K562 treated with DMSO at 1 percent for 24 hours (cell line): ENCODE measurements around the gene MT1G. TPM values are rescaled to one million over a fixed set of nuclear protein-coding genes. Genes with fewer than 3 reads are reported as not detected.

Experiments used
- total RNA-seq: library from RNA; unstranded; fragments of 300-600 nt; gene quantifications from 2 replicates; pipeline ENCODE4 v1.2.3, GENCODE V29; 2022; ENCODE audit warnings: low read depth; ENCODE audit not compliant: insufficient read depth

Gene MT1G
- total RNA-seq: 2.8 TPM in 1 of 2 replicates, not detected in the other

DNA sequence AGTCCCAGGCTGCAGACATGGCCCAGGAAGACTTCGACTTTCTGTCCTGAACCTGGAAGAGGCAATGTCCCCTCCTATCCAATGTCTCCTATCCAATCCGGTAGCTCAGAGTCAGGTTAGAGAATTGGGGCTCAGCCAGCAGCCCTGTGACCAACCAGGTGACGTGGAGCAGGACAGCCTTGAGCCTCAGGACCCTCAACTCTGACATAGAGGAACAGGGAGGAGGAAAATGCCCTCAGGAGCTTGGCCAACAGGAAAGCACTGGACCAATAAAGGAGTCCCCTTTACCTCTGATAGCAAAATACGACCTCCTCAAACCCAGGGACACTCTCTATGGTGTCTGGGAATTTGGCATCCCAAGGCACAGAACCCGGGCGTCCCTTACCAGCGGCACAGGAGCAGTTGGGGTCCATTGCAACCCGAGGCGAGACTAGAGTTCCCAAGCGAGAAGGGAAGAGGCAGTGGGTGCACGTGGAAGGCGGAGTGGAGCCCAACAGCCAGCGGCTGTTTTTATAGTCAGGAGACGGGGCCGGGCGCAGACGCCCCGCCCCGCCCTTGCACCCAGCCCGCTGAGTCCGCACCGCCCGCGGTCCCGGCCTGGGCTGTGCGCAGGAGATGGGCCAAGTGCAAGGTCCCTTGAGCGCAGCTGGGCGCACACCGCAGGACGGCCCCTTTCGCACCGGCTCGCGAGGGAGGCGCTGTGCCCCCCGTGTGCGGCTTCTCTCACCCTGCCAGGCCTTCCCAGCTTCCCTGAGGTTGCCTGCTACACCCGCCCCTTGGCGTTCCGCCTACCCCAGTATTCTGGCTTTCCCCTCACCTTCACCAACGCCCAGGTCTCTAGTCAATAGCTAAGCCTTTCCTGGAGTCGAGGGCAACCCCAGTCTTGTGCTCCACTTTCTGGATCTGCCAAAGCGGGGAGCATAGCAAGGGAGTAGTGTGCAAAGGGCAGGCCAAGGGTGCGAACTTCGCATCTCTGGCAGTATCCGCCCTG, at the start of gene MT1G:
Gene MT1G, minus strand, starts transcription at position 485 of the 991 bp plus-strand sequence. Its CDS starts 72 bp downstream, at position 413.

GRCh38 chr16:56681939-56682702, 14.3 kb upstream of the MT1G start, which contains the start of gene MT1X:
MT1X (plus strand) TSS chr16:56682470; CDS start chr16:56682541, 71 bp downstream.

DNA sequence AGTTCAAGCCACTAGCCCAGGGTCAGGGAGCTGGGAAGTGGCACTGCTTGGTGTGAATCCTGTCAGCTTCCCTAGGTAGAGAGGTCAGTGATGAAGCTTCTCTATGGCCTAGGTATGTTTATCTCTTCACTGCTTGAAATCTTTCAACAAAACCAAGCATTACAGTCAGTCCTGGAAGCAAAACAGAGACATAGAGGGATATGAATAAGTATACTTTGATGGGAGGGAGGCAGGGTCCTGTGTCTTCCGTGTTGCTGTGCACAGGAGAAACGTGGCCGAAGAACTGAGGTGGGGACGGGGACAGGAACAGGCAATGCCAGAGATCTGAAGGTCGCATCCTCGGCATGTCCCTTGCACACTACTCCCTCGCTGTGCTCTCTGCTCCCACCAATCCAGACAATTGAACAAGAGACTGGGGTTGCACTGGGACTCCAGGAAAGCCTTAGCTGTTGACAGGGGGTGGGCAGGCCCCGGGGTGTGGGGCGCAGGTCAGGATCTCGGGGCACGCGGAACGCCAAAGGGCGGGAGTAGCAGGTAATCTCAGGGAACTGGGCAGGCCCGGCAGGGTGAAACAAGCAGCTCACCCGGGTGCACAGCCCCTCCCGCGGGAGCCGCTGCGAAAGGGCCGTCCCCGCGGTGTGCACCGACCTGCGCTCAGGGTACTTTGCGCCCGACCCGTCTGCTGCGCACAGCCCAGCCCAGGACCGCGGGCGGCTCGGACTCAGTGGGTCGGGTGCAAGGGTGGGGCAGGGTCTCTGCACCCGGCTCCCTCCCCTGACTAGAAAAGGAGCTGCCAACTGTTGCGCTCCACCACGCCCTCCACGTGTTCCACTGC, 1.4 kb upstream of the MT1G start, which contains the start of gene MT1H:
Gene MT1H, plus strand, starts transcription at position 810 of the 835 bp plus-strand sequence. CDS start 71 bp downstream, outside the sequence.

GRCh38 chr16:56657555-56658326, 10.1 kb downstream of the MT1G start, which contains the start of gene MT1F:
MT1F (plus strand) TSS chr16:56657959; CDS start chr16:56658059, 100 bp downstream.

DNA sequence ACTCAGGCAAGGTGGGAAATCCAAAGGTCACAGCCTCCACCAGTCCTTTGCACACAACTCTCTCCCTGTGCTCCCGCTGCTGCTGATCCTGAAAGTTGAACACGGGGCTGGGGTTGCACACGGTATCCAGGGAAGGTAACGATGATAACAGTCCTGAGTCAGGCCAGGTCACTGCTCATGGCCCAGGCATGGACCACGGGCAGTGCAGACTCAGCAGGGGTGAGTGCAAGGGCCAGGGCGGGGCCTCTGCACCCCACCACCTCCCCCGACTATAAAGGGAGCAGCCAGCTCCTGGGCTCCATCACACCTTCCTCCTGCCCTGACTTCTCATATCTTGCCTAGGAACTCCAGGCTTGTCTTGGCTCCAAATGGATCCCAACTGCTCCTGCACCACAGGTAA, 16.3 kb downstream of the MT1G start, which contains the start of gene MT1B:
Gene MT1B, plus strand, starts transcription at position 301 of the 400 bp plus-strand sequence. Its CDS starts 68 bp downstream, at position 369.

DNA sequence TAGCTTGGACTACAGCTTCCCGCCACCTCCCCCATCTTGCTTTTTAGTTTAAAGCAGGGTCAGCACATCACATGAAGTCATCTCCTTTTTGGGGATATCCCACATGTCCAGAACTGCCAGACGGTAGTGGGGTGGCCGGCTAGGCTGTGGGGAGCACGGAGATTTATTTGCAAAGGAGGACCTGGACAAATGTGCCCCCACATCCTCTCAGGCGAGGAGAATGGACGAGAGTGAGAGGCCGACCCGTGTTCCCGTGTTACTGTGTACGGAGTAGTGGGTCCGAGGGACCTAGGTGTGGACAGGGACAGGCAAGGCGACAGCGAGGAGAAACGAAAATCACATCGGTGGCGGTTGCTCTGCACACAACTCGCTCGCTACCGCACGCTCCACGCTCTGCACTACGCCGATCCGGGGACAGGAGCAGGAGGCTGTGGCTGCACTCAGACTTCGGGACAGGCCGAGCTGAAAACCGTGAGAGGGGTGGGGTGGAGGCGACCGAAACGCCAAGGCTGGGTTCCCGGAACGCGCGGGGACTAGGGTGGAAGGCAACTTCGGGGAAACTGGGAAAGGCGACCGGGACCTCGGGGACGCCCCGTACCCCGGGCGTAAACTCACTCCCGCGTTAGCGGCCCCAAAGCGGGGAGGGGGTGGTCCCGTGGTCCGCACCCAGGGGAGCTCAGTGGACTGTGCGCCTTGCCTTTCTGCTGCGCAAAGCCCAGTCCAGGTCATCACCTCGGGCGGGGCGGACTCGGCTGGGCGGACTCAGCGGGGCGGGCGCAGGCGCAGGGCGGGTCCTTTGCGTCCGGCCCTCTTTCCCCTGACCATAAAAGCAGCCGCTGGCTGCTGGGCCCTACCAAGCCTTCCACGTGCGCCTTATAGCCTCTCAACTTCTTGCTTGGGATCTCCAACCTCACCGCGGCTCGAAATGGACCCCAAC, 29.8 kb downstream of the MT1G start, which contains the start of gene MT1A:
Gene MT1A, plus strand, starts transcription at position 853 of the 937 bp plus-strand sequence. Its CDS starts 73 bp downstream, at position 926.

DNA sequence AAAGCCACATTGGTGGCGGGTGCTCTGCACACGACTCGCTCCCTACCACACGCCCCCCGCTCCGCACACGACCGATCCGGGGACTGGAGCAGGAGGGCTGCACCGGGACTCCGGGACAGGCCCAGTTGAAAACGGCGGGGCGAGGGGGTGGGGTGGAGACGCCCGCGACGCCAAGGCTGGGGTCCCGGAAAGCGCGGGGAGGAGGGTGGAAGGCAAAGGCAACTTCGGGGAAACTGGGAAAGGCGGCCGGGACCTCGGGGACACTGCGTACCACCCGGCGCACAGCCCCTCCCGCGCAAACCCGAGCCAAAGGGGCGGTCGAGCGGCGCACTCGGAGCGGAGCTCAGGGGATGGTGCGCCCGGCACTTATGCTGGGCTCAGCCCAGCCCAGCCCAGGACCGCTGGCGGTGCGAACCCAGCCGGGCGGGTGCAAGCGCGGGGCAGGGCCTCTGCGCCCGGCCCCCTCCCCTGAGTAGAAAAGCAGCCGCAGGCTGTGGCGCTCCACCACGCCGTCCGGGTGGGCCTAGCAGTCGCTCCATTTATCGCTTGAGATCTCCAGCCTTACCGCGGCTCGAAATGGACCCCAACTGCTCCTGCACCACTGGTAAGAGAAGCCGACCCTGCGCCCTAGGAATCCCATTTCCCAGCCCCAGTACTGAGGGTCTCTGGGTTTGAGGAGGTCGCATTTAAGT, 35.6 kb downstream of the MT1G start, which contains the start of gene MT1M:
Gene MT1M, plus strand, starts transcription at position 504 of the 692 bp plus-strand sequence. Its CDS starts 73 bp downstream, at position 577.

DNA sequence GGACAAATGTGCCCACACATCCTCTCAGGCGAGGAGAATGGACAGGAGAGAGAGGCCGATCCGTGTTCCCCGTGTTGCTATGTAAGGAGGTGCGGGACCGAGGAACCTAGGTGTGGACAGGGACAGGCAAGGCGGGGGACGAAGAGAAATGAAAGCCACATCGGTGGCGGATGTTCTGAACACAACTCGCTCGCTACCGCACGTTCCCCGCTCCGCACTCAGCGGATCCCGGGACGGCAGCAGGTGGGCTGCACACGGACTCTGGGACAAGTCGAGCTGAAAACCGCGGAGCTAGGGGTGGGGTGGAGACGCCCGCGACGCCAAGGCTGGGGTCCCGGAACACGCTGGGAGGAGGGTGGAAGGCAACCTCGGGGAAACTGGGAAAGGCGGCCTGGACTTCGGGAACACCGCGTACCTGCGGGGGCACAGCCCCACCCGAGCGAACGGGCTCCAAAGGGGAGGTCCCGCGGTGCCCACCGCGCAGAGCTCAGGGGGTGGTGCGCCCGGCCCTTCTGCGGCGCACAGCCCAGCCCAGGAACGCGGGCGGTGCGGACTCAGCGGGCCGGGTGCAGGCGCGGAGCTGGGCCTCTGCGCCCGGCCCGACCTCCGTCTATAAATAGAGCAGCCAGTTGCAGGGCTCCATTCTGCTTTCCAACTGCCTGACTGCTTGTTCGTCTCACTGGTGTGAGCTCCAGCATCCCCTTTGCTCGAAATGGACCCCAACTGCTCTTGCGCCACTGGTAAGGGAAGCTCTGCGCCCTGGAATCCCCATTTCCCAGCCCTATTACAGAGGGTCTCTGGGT, 42.5 kb downstream of the MT1G start, which contains the start of gene MT1E:
Gene MT1E, plus strand, starts transcription at position 642 of the 803 bp plus-strand sequence. Its CDS starts 71 bp downstream, at position 713.

Other genes starting within 250 kb of the MT1G start
- 103 and 111 TPM in 2 replicates for gene AMFR, start 242.5 kb downstream of the MT1G start, total RNA-seq
- 69.4 and 82.9 TPM in 2 replicates for gene NUDT21, start 216.7 kb downstream of the MT1G start, total RNA-seq
- 19.0 and 26.1 TPM in 2 replicates for gene OGFOD1, start 216.5 kb downstream of the MT1G start, total RNA-seq
- gene BBS2, start 148.0 kb downstream of the MT1G start, total RNA-seq: 19.5 and 21.9 TPM in 2 replicates
- not detected in 2 replicates for gene MT4, start 103.0 kb downstream of the MT1G start, total RNA-seq
- not detected in 2 replicates for gene MT3, start 78.5 kb downstream of the MT1G start, total RNA-seq
- gene MT2A, start 59.5 kb downstream of the MT1G start, total RNA-seq: 22.5 and 28.1 TPM in 2 replicates
- not detected in 2 replicates for gene MT1E, start 42.3 kb downstream of the MT1G start, total RNA-seq
- not detected in 2 replicates for gene MT1M, start 35.4 kb downstream of the MT1G start, total RNA-seq
- gene MT1A, start 29.4 kb downstream of the MT1G start, total RNA-seq: not detected in 2 replicates
- not detected in 2 replicates for gene MT1B, start 16.2 kb downstream of the MT1G start, total RNA-seq
- gene MT1F, start 10.1 kb downstream of the MT1G start, total RNA-seq: not detected in 2 replicates
- gene MT1H, start 1.7 kb upstream of the MT1G start, total RNA-seq: not detected in 2 replicates
- gene MT1X, start 14.4 kb upstream of the MT1G start, total RNA-seq: 11.5 and 27.6 TPM in 2 replicates
- 57.2 and 57.3 TPM in 2 replicates for gene NUP93, start 62.1 kb upstream of the MT1G start, total RNA-seq
- not detected in 2 replicates for gene SLC12A3, start 197.1 kb upstream of the MT1G start, total RNA-seq